H1 (cell line): ENCODE results near the gene FOXJ2.

ENCODE experiments used
- CEBPB ChIP-seq: IDR thresholded peaks from 2 replicates; pipeline ENCODE4 v1.6.1; 2012; ENCODE audit warnings: low read depth, low read length
- EP300 ChIP-seq, 2 experiments: IDR thresholded peaks; 1 replicate in 1 of 2; 2 replicates in 1 of 2; pipeline ENCODE4 v1.6.1; 2011 to 2012; ENCODE audit warnings: low read depth in 2 of 2, low read length in 2 of 2, mild to moderate bottlenecking in 2 of 2, borderline replicate concordance in 1 of 2, inconsistent platforms in 1 of 2, moderate library complexity in 1 of 2
- KDM1A ChIP-seq: fragments of 200-600, 300-600 bp; sonication (generic); IDR thresholded peaks from 2 replicates; pipeline ENCODE4 v1.7.1; 2016; ENCODE audit warnings: mild to moderate bottlenecking, low read length, borderline replicate concordance
- MAFK ChIP-seq: IDR thresholded peaks from 2 replicates; pipeline ENCODE4 v1.6.1; 2012; ENCODE audit warnings: low read depth, mild to moderate bottlenecking, improper control_type of control experiment, low read length
- POLR2A ChIP-seq, 2 experiments: IDR thresholded peaks; 1 replicate in 1 of 2; 2 replicates in 1 of 2; pipeline ENCODE4 v1.6.1; 2011; ENCODE audit warnings: low read depth in 2 of 2, low read length in 2 of 2, mild to moderate bottlenecking in 2 of 2; ENCODE audit errors: control extremely low read depth in 1 of 2
- POLR2AphosphoS5 ChIP-seq: IDR thresholded peaks from 2 replicates; pipeline ENCODE4 v1.6.1; 2011; ENCODE audit warnings: low read depth, low read length
- RAD21 ChIP-seq, 2 experiments: IDR thresholded peaks in 1 of 2; conservative IDR thresholded peaks in 1 of 2; 2 replicates each; pipeline ENCODE4 v1.6.1; 2011; ENCODE audit warnings: low read depth in 2 of 2, low read length in 2 of 2, improper control_type of control experiment in 1 of 2, inconsistent platforms in 1 of 2, mild to moderate bottlenecking in 1 of 2, moderate library complexity in 1 of 2
- SP2 ChIP-seq: IDR thresholded peaks from 2 replicates; pipeline ENCODE4 v1.6.1; 2012; ENCODE audit warnings: mild to moderate bottlenecking, low read length, inconsistent platforms
- USF2 ChIP-seq: IDR thresholded peaks from 2 replicates; pipeline ENCODE4 v1.6.1; 2011; ENCODE audit warnings: low read length, improper control_type of control experiment
- TF ChIP-seq, protein P1 (sequence below), 3 experiments: IDR thresholded peaks; 1 replicate in 2 of 3; 2 replicates in 1 of 3; pipeline versions ENCODE4 v1.5.1 to v1.6.1; 2011; ENCODE audit warnings: low read length in 3 of 3, mild to moderate bottlenecking in 3 of 3, inconsistent platforms in 2 of 3, low read depth in 1 of 3, moderate library complexity in 1 of 3; ENCODE audit not compliant: insufficient read depth in 1 of 3; ENCODE audit errors: control extremely low read depth in 1 of 3

- TF ChIP-seq, protein P1, sequence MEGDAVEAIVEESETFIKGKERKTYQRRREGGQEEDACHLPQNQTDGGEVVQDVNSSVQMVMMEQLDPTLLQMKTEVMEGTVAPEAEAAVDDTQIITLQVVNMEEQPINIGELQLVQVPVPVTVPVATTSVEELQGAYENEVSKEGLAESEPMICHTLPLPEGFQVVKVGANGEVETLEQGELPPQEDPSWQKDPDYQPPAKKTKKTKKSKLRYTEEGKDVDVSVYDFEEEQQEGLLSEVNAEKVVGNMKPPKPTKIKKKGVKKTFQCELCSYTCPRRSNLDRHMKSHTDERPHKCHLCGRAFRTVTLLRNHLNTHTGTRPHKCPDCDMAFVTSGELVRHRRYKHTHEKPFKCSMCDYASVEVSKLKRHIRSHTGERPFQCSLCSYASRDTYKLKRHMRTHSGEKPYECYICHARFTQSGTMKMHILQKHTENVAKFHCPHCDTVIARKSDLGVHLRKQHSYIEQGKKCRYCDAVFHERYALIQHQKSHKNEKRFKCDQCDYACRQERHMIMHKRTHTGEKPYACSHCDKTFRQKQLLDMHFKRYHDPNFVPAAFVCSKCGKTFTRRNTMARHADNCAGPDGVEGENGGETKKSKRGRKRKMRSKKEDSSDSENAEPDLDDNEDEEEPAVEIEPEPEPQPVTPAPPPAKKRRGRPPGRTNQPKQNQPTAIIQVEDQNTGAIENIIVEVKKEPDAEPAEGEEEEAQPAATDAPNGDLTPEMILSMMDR (IDR thresholded peaks at IDR 0.05; ENCODE audit: control extremely low read depth in 1 of 3, insufficient read depth in 1 of 3, low read depth in 1 of 3, low read length in 3 of 3) = no peak
- TF ChIP-seq CEBPB (no peak), EP300 (IDR thresholded peaks at IDR 0.05; ENCODE audit: borderline replicate concordance in 1 of 2, low read depth in 2 of 2, low read length in 2 of 2) (no peak), POLR2A (IDR thresholded peaks at IDR 0.05; ENCODE audit: control extremely low read depth in 1 of 2, low read depth in 2 of 2, low read length in 2 of 2) (no peak), KDM1A (no peak), POLR2AphosphoS5 (no peak), MAFK (no peak), USF2 (no peak), SP2 (no peak), RAD21 (IDR thresholded peaks at IDR 0.05 in 1 of 2, conservative IDR thresholded peaks at IDR 0.05 in 1 of 2; ENCODE audit: low read depth in 2 of 2, low read length in 2 of 2) (no peak)
These were observed 50.2 kb downstream of the FOXJ2 start for GRCh38 chr12:8082808-8083100.
